Body of pancreas (tissue), 4 donors: Measurements from ENCODE around the gene CHSY3. TPM values are rescaled to one million over a fixed set of nuclear protein-coding genes. Genes with fewer than 3 reads are reported as not detected.

Experiments
- ATAC-seq: fragments of 150-250 bp; one replicate; pipeline ENCODE4 v1.9.1; 2016
- DNase-seq, 4 donors: peaks; one replicate each; pipeline ENCODE4 v3.0.0-alpha.2; 2019
- H3K27ac ChIP-seq, 4 donors: fragments of 200-600 bp; sonication (generic); 1 replicate in 3 of 4; 2 replicates in 1 of 4; pipeline versions ENCODE4 v1.5.1 to v1.6.1; 2016 to 2019; ENCODE audit warnings: mild to moderate bottlenecking in 1 of 4, mixed read lengths in 1 of 4, moderate library complexity in 1 of 4
- H3K27me3 ChIP-seq, 2 donors: fragments of 200-600 bp; sonication (generic); one replicate each; pipeline ENCODE4 v1.6.0; 2016; ENCODE audit warnings: mild to moderate bottlenecking in 1 of 2
- H3K36me3 ChIP-seq, 2 donors: fragments of 200-600 bp; sonication (generic); replicated peaks in 1 of 2; 2 replicates each; pipeline ENCODE4 v1.5.1; 2016; ENCODE audit warnings: low read depth in 2 of 2; ENCODE audit not compliant: insufficient read depth in 1 of 2
- H3K4me1 ChIP-seq: fragments of 200-600 bp; sonication (generic); one replicate; pipeline ENCODE4 v1.6.0; 2016
- H3K4me3 ChIP-seq, 2 donors: fragments of 200-600 bp; sonication (generic); 1 replicate in 1 of 2; 2 replicates in 1 of 2; pipeline ENCODE4 v1.5.1; 2016 to 2019
- H3K9me3 ChIP-seq, 3 donors: fragments of 200-600 bp; sonication (generic); 1 replicate in 2 of 3; 2 replicates in 1 of 3; pipeline ENCODE4 v1.5.1; 2016
- POLR2A ChIP-seq, 3 donors: fragments of 450-650 bp; IDR thresholded peaks; one replicate each; pipeline ENCODE4 v1.6.1; 2016; ENCODE audit warnings: antibody characterized with exemption in 3 of 3, mild to moderate bottlenecking in 2 of 3
- WGBS, 2 donors: methylation state at CpG; one replicate each; pipeline ENCODE4 v1.1.5; 2017; 5-methylcytosine and 5-hydroxymethylcytosine counted together
- intact Hi-C: fragments of 100-400 bp; cut with DNase I; formaldehyde crosslinking; loops from one replicate; pipeline ENCODE4 v1.15.1; 2023
- total RNA-seq, 2 donors: library from RNA; depleted of rRNA; stranded (reverse); fragments of >200 nt; gene quantifications; one replicate each; pipeline ENCODE4 v1.1.0, GENCODE V29; 2016
- TF ChIP-seq, protein P1 (sequence below), 7 experiments: fragments of 450-650 bp in 4 of 7; fragments of 200-600 bp in 3 of 7; sonication (generic) in 3 of 7; IDR thresholded peaks; one replicate each; pipeline ENCODE4 v1.5.1; 2016 to 2019; ENCODE audit warnings: antibody characterized with exemption in 7 of 7

Gene CHSY3
- total RNA-seq, 2 donors from 2014 or later, result 3.3 to 6.5 TPM

DNA sequence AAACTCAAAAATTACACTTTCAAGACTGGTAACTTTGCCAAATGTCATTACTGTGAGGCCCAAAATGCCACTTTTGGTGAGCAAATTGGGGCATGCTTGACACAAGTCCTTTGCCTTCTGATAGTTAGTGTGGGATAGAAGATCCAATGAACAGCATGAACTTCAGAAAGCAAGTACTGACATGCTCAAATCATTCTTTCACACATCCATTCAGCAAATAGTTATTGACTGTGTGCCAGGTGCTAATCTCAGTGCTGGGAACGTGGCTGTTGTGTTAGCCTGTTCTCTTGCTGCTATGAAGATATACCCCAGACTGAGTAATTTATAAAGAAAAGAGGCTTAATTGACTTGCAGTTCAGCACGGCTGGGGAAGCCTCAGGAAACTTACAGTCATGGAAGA is 247.0 kb downstream of the CHSY3 start:
- peak in 2 of 4 donors; percentile 4 to 13 for DNase-seq

DNA sequence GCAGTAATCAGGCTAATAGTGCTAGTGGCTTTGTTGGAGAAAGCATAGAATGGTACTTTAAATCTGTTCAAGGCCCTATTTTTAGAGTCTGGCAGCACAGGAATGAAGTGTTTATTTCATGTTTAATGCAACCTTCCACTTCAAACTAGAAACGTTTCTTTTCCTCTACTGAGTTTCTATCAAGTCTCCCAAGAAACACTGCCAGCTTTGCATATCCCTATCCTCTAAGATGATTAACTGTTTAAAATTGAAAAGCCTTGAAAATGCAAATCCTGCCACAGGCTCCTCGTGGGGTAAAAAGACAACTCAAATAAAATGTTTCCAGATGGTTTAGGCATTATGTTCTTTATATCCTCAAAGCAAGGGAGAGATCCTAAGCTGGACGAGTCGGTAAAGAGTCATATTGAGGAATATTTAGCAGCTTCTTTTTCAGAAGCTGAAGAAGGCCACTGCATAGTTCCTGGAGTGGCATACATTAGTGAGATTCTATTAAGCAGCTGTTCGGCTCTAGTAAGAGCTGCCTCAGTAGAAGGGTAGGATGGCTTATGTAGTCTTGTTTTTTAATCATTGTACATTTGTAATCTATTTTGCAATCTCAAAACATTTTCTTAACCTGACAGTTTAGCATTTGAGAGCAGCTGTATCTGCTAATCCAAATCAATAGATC is 251.2 kb downstream of the CHSY3 start:
- H3K4me1 ChIP-seq, result no peaks in the 10 kb centered on the region
- ATAC-seq (no peak), DNase-seq (no peak)
- no peaks in the 10 kb centered on the region for H3K36me3 ChIP-seq
- TF ChIP-seq, protein P1, sequence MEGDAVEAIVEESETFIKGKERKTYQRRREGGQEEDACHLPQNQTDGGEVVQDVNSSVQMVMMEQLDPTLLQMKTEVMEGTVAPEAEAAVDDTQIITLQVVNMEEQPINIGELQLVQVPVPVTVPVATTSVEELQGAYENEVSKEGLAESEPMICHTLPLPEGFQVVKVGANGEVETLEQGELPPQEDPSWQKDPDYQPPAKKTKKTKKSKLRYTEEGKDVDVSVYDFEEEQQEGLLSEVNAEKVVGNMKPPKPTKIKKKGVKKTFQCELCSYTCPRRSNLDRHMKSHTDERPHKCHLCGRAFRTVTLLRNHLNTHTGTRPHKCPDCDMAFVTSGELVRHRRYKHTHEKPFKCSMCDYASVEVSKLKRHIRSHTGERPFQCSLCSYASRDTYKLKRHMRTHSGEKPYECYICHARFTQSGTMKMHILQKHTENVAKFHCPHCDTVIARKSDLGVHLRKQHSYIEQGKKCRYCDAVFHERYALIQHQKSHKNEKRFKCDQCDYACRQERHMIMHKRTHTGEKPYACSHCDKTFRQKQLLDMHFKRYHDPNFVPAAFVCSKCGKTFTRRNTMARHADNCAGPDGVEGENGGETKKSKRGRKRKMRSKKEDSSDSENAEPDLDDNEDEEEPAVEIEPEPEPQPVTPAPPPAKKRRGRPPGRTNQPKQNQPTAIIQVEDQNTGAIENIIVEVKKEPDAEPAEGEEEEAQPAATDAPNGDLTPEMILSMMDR (IDR thresholded peaks at IDR 0.05), result no peak
- TF ChIP-seq POLR2A (IDR thresholded peaks at IDR 0.05), result no peak
- H3K9me3 ChIP-seq, result no peaks in the 10 kb centered on the region
- WGBS, 2 donors, result 53 to 54% methylated on average over 5 of the region's 5 CpGs
- H3K27ac ChIP-seq, result no peak overlapping the region
- intact Hi-C loops, result no loop called here
- no peak overlapping the region for H3K4me3 ChIP-seq
- no peaks in the 10 kb centered on the region for H3K27me3 ChIP-seq

More for the DNA sequence above, 247.0 kb downstream of the CHSY3 start:
- no peak for TF ChIP-seq POLR2A (IDR thresholded peaks at IDR 0.05)
- TF ChIP-seq, protein P1 (IDR thresholded peaks at IDR 0.05), result no peak
- no peak overlapping the region for H3K27ac ChIP-seq
- WGBS, 2 donors, result 11 to 18% methylated on average over 2 of the region's 2 CpGs
- no peak for ATAC-seq
- H3K4me1 ChIP-seq, result no peaks in the 10 kb centered on the region
- H3K27me3 ChIP-seq, result no peaks in the 10 kb centered on the region
- no peaks in the 10 kb centered on the region for H3K9me3 ChIP-seq
- intact Hi-C loops, result no loop called here
- H3K4me3 ChIP-seq, result no peak overlapping the region
- no peaks in the 10 kb centered on the region for H3K36me3 ChIP-seq

DNA sequence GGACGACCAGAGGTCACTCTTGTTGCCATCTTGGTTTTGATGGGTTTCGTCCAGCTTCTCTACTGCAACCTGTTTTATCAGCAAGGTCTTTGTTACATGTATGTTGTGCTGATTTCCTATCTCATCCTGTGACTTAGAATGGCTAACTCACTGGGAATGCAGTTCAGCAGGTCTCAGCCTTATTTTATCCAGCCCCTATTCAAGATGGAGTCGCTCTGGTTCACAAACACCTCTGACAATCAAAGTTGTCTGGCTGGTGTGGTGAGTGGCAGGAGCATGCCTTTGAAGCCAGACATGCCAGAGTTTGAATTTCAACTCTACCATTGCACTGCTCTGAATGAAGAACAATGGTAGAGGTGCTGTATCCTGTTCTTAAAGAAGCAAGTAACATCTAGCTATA is 253.8 kb downstream of the CHSY3 start:
- H3K27ac ChIP-seq, result no peak overlapping the region
- no peak overlapping the region for H3K4me3 ChIP-seq
- H3K4me1 ChIP-seq, result no peaks in the 10 kb centered on the region
- DNase-seq, result no peak
- intact Hi-C loops, result no loop called here
- no peaks in the 10 kb centered on the region for H3K9me3 ChIP-seq
- H3K27me3 ChIP-seq, result no peaks in the 10 kb centered on the region
- H3K36me3 ChIP-seq, result no peaks in the 10 kb centered on the region
- WGBS, 2 donors, result 60 to 70% methylated on average over 3 of the region's 3 CpGs
- no peak for TF ChIP-seq POLR2A (IDR thresholded peaks at IDR 0.05)
- TF ChIP-seq, protein P1 (IDR thresholded peaks at IDR 0.05), result no peak
- no peak for ATAC-seq

DNA sequence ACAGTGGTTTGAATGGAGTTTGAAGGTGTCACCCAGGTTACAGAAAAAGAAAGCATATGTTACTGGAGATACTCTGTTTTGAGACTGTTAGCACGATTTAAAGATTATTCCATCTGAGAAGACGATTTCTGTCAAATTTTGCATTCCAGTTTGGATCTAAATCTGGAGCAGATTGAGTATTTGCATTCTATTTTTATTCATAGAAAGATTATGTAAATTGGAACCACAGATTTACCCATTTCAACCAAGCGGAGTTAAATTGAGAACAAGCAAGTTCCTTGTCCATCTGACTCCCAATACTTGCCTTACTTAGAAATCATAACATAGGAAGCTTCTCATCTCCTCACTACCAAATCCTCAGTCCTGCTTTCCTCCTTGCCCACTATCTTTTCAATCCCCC is 255.7 kb downstream of the CHSY3 start:
- no peaks in the 10 kb centered on the region for H3K4me1 ChIP-seq
- H3K36me3 ChIP-seq, result no peaks in the 10 kb centered on the region
- no peak for ATAC-seq
- H3K27me3 ChIP-seq, result no peaks in the 10 kb centered on the region
- DNase-seq, result no peak
- WGBS, 2 donors, result 77 to 79% methylated on average over 3 of the region's 3 CpGs
- intact Hi-C loops, result no loop called here
- no peak overlapping the region for H3K27ac ChIP-seq
- TF ChIP-seq, protein P1 (IDR thresholded peaks at IDR 0.05), result no peak
- no peak for TF ChIP-seq POLR2A (IDR thresholded peaks at IDR 0.05)
- no peak overlapping the region for H3K4me3 ChIP-seq
- no peaks in the 10 kb centered on the region for H3K9me3 ChIP-seq

DNA sequence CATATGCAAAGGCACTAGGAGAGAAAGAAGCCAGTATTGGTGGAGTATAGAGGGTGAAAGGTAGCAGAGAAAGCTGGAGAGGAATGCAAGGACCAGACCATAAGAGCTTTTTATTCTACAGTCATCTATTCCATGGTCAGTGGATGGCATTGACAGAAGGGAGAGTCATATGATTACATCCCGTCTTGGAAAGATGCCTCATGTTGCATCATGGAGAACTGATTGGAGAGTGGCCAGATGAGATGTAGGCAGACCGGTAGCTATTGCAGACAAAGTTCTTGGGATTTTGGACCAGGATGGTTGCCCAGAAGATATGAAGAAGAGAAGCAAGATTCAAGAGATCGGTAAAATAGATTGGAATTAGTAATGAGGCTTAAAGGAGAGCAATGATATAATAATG is 260.7 kb downstream of the CHSY3 start:
- H3K27ac ChIP-seq, result no peak overlapping the region
- no peaks in the 10 kb centered on the region for H3K4me1 ChIP-seq
- ATAC-seq (no peak), DNase-seq (no peak)
- H3K9me3 ChIP-seq, result no peaks in the 10 kb centered on the region
- no peak overlapping the region for H3K4me3 ChIP-seq
- 72 to 75% methylated on average over 3 of the region's 3 CpGs for WGBS, 2 donors
- no peaks in the 10 kb centered on the region for H3K27me3 ChIP-seq
- intact Hi-C loops, result no loop called here
- TF ChIP-seq, protein P1 (IDR thresholded peaks at IDR 0.05), result no peak
- no peak for TF ChIP-seq POLR2A (IDR thresholded peaks at IDR 0.05)
- H3K36me3 ChIP-seq, result no peaks in the 10 kb centered on the region
